ENCODE results near the gene RPSA. TPM values are rescaled to one million over a fixed set of nuclear protein-coding genes. Genes with fewer than 3 reads are reported as not detected.

The RPSA gene
- total and polyA plus RNA-seq, 2 of the 4 experiments (the other 2 are of a cell fraction), result 1,415 to 2,710 TPM

GRCh38 chr3:39378957-39379777 lies 27.4 kb upstream of the RPSA start:
- CTCF ChIA-PET, result no interaction called here
- ATAC-seq (ENCODE audit: low read depth), result no peak
- BruUV-seq (replicated peaks), result no TSS peak

More at GRCh38 chr3:39378957-39379777, 27.4 kb upstream of the RPSA start:
- Histone ChIP-seq H2BK5ac (ENCODE audit: low read depth, low read length, poor library complexity, severe bottlenecking) (no peak overlapping the region), H3K4ac (ENCODE audit: low read depth, low read length) (no peak overlapping the region), H3K4me2 (ENCODE audit: low read depth, low read length) (no peak overlapping the region), H2AFZ (replicated peaks; ENCODE audit: low read length, poor library complexity) (no peak overlapping the region), H2BK15ac (ENCODE audit: low read depth, low read length) (no peak overlapping the region), H4K5ac (ENCODE audit: low read depth, low read length) (no peak overlapping the region), H4K91ac (ENCODE audit: insufficient read depth, low read depth, low read length) (no peak overlapping the region), H2AK5ac (ENCODE audit: low read depth, low read length) (no peak overlapping the region), H3K4me3 (ENCODE audit: insufficient read depth, low read depth, low read length) (no peak overlapping the region), H3K18ac (ENCODE audit: low read depth, low read length) (no peak overlapping the region), H3K9me3 (ENCODE audit: control insufficient read depth, insufficient read depth, low read length) (no peaks in the 10 kb centered on the region), H3K4me1 (ENCODE audit: control insufficient read depth, insufficient read depth, low read length) (peaks cover 2% of the 10 kb centered on the region; the same call in 1 of the 2 replicates), H3K14ac (replicated peaks; ENCODE audit: low read depth, low read length) (no peak overlapping the region), H2BK20ac (ENCODE audit: low read depth, low read length) (no peak overlapping the region), H3K27ac (ENCODE audit: insufficient read depth, low read length) (no peak overlapping the region), H3K9me1 (ENCODE audit: insufficient read depth, low read length) (no peaks in the 10 kb centered on the region), H3K36me3 (ENCODE audit: control insufficient read depth, insufficient read depth, low read length) (no peaks in the 10 kb centered on the region), H3K9ac (ENCODE audit: low read depth, low read length) (no peak overlapping the region), H4K20me1 (ENCODE audit: insufficient read depth, low read length) (peaks cover 7% of the 10 kb centered on the region; the same call in 1 of the 2 replicates), H3K23ac (ENCODE audit: low read depth, low read length) (no peak overlapping the region), H2BK120ac (ENCODE audit: low read depth, low read length) (no peak overlapping the region), H3K56ac (ENCODE audit: extremely low read depth, insufficient read depth, low read length) (no peak overlapping the region), H3K79me1 (ENCODE audit: low read depth in 1 of 2, low read length in 2 of 2) (peaks cover 0 to 11% of the 10 kb centered on the region in 2 experiments; a peak in 1 of 4 replicates), H2AK9ac (replicated peaks; ENCODE audit: low read depth, low read length, poor library complexity) (no peak overlapping the region), H3K27me3 (ENCODE audit: control insufficient read depth, insufficient read depth, low read length) (peaks cover 3% of the 10 kb centered on the region; the same call in 1 of the 2 replicates), H4K8ac (ENCODE audit: low read depth in 2 of 2, low read length in 2 of 2) (no peak overlapping the region)
- POLR2A ChIA-PET (ENCODE audit: unreplicated experiment), result no interaction called here
- DNase-seq, result no peak
- in situ Hi-C loops (cut with MboI; ENCODE audit: low sequenced_read_pairs), result no loop called here
- intact Hi-C loops (cut with micrococcal nuclease), result no loop called here
- TF ChIP-seq CTCF (conservative IDR thresholded peaks at IDR 0.05; ENCODE audit: low read depth, low read length), result no peak
- TF ChIP-seq ELK1 (IDR thresholded peaks at IDR 0.05; ENCODE audit: borderline replicate concordance, low read depth, low read length), result no peak
- no peak for TF ChIP-seq RAD21 (IDR thresholded peaks at IDR 0.05; ENCODE audit: low read length)
- TF ChIP-seq MXI1 (IDR thresholded peaks at IDR 0.05; ENCODE audit: borderline replicate concordance, low read depth, low read length), result no peak
- TF ChIP-seq POLR2A (IDR thresholded peaks at IDR 0.05; ENCODE audit: low read depth, low read length), result no peak
- no peak for TF ChIP-seq USF2 (IDR thresholded peaks at IDR 0.05; ENCODE audit: low read depth, low read length)
- TF ChIP-seq RCOR1 (IDR thresholded peaks at IDR 0.05; ENCODE audit: insufficient replicate concordance, low read length), result no peak
- no peak for TF ChIP-seq CEBPB (IDR thresholded peaks at IDR 0.05; ENCODE audit: low read depth, low read length)
- TF ChIP-seq MAZ (IDR thresholded peaks at IDR 0.05; ENCODE audit: borderline replicate concordance, low read depth, low read length), result no peak
- no peak for TF ChIP-seq MAFK (IDR thresholded peaks at IDR 0.05; ENCODE audit: low read depth, low read length)
- no peak for TF ChIP-seq FOS (IDR thresholded peaks at IDR 0.05; ENCODE audit: low read depth, low read length)
- no peak for TF ChIP-seq CHD1 (IDR thresholded peaks at IDR 0.05; ENCODE audit: low read depth, low read length)
- no peak for TF ChIP-seq SMC3 (IDR thresholded peaks at IDR 0.05; ENCODE audit: low read depth, low read length)
- TF ChIP-seq RFX5 (IDR thresholded peaks at IDR 0.05; ENCODE audit: low read depth, low read length), result no peak
- 93% methylated on average over 3 of the region's 10 CpGs; no CpG with 5 or more reads in 1 of the 2 experiments for WGBS, 2 experiments (ENCODE audit: extremely low coverage in 2 of 2, insufficient read length in 1 of 2)
- dilution Hi-C loops (cut with HindIII; ENCODE audit: low sequenced_read_pairs, unreplicated experiment), result no loop called here
